ENCODE measurements around the gene SMAP1.

Gene SMAP1

GRCh38 chr6:70657706-70658105 is 10.0 kb upstream of the SMAP1 start:
- Histone ChIP-seq H3K36me3 (ENCODE audit: control insufficient read depth, insufficient read depth, low read length) (no peaks in the 10 kb centered on the region), H3K27me3 (replicated peaks; ENCODE audit: control insufficient read depth, insufficient read depth, low read length) (no peaks in the 10 kb centered on the region), H3K4me3 (replicated peaks; ENCODE audit: low read depth, low read length) (no peak overlapping the region)
- no peak for DNase-seq (ENCODE audit: extremely low read depth, insufficient read length)
- TF ChIP-seq CTCF (IDR thresholded peaks at IDR 0.05; ENCODE audit: insufficient read depth, low read length, poor library complexity, severe bottlenecking), result no peak

- no peak for DNase-seq (ENCODE audit: extremely low read depth, insufficient read length)
- TF ChIP-seq CTCF (IDR thresholded peaks at IDR 0.05; ENCODE audit: insufficient read depth, low read length, poor library complexity, severe bottlenecking), result no peak
These were observed 3.7 kb upstream of the SMAP1 start for GRCh38 chr6:70663881-70664466.

GRCh38 chr6:70666706-70667105 is 977 bp upstream of the SMAP1 start:
- TF ChIP-seq CTCF (IDR thresholded peaks at IDR 0.05; ENCODE audit: insufficient read depth, low read length, poor library complexity, severe bottlenecking), result no peak

More at GRCh38 chr6:70663881-70664466, 3.7 kb upstream of the SMAP1 start:
- H3K36me3 ChIP-seq (ENCODE audit: control insufficient read depth, insufficient read depth, low read length), result no peaks in the 10 kb centered on the region
- no peaks in the 10 kb centered on the region for H3K27me3 ChIP-seq (replicated peaks; ENCODE audit: control insufficient read depth, insufficient read depth, low read length)
- H3K4me3 ChIP-seq (replicated peaks; ENCODE audit: low read depth, low read length), result no peak overlapping the region

GRCh38 chr6:70667256-70667710 is 400 bp upstream of the SMAP1 start:
- no peak for TF ChIP-seq CTCF (IDR thresholded peaks at IDR 0.05; ENCODE audit: insufficient read depth, low read length, poor library complexity, severe bottlenecking)
- H3K4me3 ChIP-seq (replicated peaks; ENCODE audit: low read depth, low read length), result peak overlapping the region; percentile 60

More at GRCh38 chr6:70666706-70667105, 977 bp upstream of the SMAP1 start:
- Histone ChIP-seq H3K27me3 (replicated peaks; ENCODE audit: control insufficient read depth, insufficient read depth, low read length) (no peaks in the 10 kb centered on the region), H3K36me3 (ENCODE audit: control insufficient read depth, insufficient read depth, low read length) (no peaks in the 10 kb centered on the region), H3K4me3 (replicated peaks; ENCODE audit: low read depth, low read length) (no peak overlapping the region)
- no peak for DNase-seq (ENCODE audit: extremely low read depth, insufficient read length)

GRCh38 chr6:70668499-70668812 is 773 bp downstream of the SMAP1 start:
- Histone ChIP-seq H3K27me3 (replicated peaks; ENCODE audit: control insufficient read depth, insufficient read depth, low read length) (no peaks in the 10 kb centered on the region), H3K4me3 (replicated peaks; ENCODE audit: low read depth, low read length) (peak overlapping the region; percentile 97), H3K36me3 (ENCODE audit: control insufficient read depth, insufficient read depth, low read length) (no peaks in the 10 kb centered on the region)
- no peak for TF ChIP-seq CTCF (IDR thresholded peaks at IDR 0.05; ENCODE audit: insufficient read depth, low read length, poor library complexity, severe bottlenecking)
- no peak for DNase-seq (ENCODE audit: extremely low read depth, insufficient read length)

More at GRCh38 chr6:70667256-70667710, 400 bp upstream of the SMAP1 start:
- Histone ChIP-seq H3K36me3 (ENCODE audit: control insufficient read depth, insufficient read depth, low read length) (no peaks in the 10 kb centered on the region), H3K27me3 (replicated peaks; ENCODE audit: control insufficient read depth, insufficient read depth, low read length) (no peaks in the 10 kb centered on the region)
- no peak for DNase-seq (ENCODE audit: extremely low read depth, insufficient read length)

- no peak for DNase-seq (ENCODE audit: extremely low read depth, insufficient read length)
- no peaks in the 10 kb centered on the region for H3K36me3 ChIP-seq (ENCODE audit: control insufficient read depth, insufficient read depth, low read length)
- peak overlapping the region; percentile 97 for H3K4me3 ChIP-seq (replicated peaks; ENCODE audit: low read depth, low read length)
- TF ChIP-seq CTCF (IDR thresholded peaks at IDR 0.05; ENCODE audit: insufficient read depth, low read length, poor library complexity, severe bottlenecking), result no peak
- H3K27me3 ChIP-seq (replicated peaks; ENCODE audit: control insufficient read depth, insufficient read depth, low read length), result no peaks in the 10 kb centered on the region
These were observed 1.4 kb downstream of the SMAP1 start for GRCh38 chr6:70669133-70669532.
